Astrocyte of the cerebellum (primary cell): ENCODE results near the gene RPS19.
"Not testable (repeated sequence)": the region's sequence is repeated elsewhere in the genome, so short reads cannot be mapped to it uniquely, and the experiment has no call there.

Experiments
- DNase-seq: peaks from one replicate; pipeline ENCODE4 v3.0.0-alpha.2; 2011; ENCODE audit warnings: low read depth
- H3K4me3 ChIP-seq: 2 replicates; pipeline ENCODE4 v1.5.1; 2011; ENCODE audit warnings: mild to moderate bottlenecking, low read depth, low read length, moderate library complexity
- in situ Hi-C: cut with HindIII; loops from 2 replicates; pipeline ENCODE4 v1.10.0; 2017; ENCODE audit warnings: low sequenced_read_pairs
- TF ChIP-seq, protein P1 (sequence below): IDR thresholded peaks from 2 replicates; pipeline ENCODE4 v1.5.1; 2012; ENCODE audit warnings: low read length, low read depth, moderate library complexity, mild to moderate bottlenecking; ENCODE audit errors: missing control alignments

The RPS19 gene

DNA sequence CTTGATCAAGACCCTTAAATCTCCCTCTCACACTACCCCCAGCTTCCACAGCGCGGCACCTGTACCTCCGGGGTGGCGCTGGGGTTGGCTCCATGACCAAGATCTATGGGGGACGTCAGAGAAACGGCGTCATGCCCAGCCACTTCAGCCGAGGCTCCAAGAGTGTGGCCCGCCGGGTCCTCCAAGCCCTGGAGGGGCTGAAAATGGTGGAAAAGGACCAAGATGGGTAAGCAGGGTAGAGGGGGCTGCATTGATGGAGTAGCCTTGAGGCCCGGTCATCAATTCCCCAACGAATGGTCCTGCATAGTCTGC is 8.9 kb downstream of the RPS19 start:
- TF ChIP-seq, protein P1, sequence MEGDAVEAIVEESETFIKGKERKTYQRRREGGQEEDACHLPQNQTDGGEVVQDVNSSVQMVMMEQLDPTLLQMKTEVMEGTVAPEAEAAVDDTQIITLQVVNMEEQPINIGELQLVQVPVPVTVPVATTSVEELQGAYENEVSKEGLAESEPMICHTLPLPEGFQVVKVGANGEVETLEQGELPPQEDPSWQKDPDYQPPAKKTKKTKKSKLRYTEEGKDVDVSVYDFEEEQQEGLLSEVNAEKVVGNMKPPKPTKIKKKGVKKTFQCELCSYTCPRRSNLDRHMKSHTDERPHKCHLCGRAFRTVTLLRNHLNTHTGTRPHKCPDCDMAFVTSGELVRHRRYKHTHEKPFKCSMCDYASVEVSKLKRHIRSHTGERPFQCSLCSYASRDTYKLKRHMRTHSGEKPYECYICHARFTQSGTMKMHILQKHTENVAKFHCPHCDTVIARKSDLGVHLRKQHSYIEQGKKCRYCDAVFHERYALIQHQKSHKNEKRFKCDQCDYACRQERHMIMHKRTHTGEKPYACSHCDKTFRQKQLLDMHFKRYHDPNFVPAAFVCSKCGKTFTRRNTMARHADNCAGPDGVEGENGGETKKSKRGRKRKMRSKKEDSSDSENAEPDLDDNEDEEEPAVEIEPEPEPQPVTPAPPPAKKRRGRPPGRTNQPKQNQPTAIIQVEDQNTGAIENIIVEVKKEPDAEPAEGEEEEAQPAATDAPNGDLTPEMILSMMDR, result no peak
- no peak for DNase-seq
- no peak overlapping the region for H3K4me3 ChIP-seq
- in situ Hi-C loops, result no loop called here

- DNase-seq, result no peak
- in situ Hi-C loops, result no loop called here
These were observed 9.4 kb downstream of the RPS19 start for GRCh38 chr19:41869374-41869955.

GRCh38 chr19:41870401-41870873 is 10.4 kb downstream of the RPS19 start:
- in situ Hi-C loops, result no loop called here
- TF ChIP-seq, protein P1, result no peak
- peak; percentile 20 for DNase-seq

More at GRCh38 chr19:41869374-41869955, 9.4 kb downstream of the RPS19 start:
- TF ChIP-seq, protein P1, result no peak
- H3K4me3 ChIP-seq, result no peak overlapping the region

GRCh38 chr19:41871573-41872383 is 11.7 kb downstream of the RPS19 start:
- DNase-seq, result no peak
- H3K4me3 ChIP-seq, result no peak overlapping the region
- TF ChIP-seq, protein P1, result no peak
- in situ Hi-C loops, result no loop called here

More at GRCh38 chr19:41870401-41870873, 10.4 kb downstream of the RPS19 start:
- no peak overlapping the region for H3K4me3 ChIP-seq

- in situ Hi-C loops, result no loop called here
- TF ChIP-seq, protein P1, result no peak
- no peak overlapping the region for H3K4me3 ChIP-seq
- no peak for DNase-seq
These were observed 12.3 kb downstream of the RPS19 start for GRCh38 chr19:41872384-41872774.

DNA sequence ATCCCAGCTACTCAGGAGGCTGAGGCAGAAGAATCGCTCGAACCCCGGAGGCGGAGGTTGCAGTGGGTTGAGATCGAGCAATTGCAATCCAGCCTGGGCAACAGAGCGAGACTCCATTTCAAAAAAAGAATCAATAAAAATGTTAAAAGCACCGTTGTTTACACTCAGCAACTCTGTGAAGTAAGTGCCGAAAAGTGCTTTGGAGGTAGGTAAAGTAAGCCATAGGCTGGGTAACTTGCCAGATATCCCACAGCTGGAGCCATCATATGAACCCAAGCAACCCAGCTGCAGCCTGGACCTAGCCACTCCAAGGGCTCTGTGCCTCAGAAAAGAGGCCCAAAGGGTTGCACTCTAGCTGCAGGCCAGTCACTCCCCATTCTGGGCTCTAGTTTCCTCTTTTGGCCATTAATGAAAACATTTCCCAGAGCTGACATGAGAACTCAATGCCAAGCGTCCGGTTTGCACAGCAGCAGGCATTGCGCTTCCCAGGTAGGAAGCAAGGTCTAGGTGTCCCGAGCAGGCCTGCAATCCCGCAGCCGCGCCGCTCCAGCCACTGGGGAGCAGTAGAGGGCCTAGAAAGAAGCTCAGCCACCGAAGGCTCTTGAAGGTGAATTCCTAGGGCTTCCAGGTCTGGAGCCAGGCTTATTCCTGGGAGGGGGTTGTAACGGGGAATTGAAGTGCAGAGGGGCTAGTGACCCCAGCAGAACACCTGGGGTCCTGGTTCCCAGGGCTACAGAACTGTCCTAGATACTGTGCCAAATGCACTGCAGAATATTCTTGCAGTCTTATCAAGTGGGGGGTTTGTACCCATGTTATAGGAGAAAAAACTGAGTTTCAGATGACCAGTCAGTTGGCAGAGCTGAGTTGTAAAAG is 13.0 kb downstream of the RPS19 start:
- no peak overlapping the region for H3K4me3 ChIP-seq
- peak; percentile 18 for DNase-seq
- in situ Hi-C loops, result no loop called here
- TF ChIP-seq, protein P1, result peak; percentile 78

DNA sequence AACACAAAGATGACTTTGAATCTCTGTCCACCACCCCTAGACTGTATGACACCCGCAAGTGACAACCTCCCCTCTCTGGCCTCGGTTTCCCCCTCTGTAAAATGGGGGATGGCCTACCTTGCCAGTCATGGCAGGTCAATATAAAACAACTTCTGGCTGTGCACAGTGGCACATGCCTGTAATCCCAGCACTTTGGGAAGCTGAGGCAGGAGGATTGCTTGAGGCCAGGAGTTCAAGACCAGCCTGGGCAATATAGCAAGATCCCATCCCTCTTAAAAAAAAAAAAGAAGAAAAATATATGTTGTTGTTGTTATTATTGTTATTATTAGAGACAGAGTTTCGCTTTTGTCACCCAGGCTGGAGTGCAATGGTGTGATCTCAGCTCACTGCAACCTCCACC is 15.9 kb downstream of the RPS19 start:
- in situ Hi-C loops, DNase-seq, H3K4me3 ChIP-seq: not testable (repeated sequence)
